SK-N-SH (cell line): ENCODE measurements around the gene CENPP. TPM values are rescaled to one million over a fixed set of nuclear protein-coding genes. Genes with fewer than 3 reads are reported as not detected.

Source experiments
- CTCF ChIA-PET: fragments of 300-600, 350-600 bp; formaldehyde crosslinking; extraction: SDS; loops from one replicate; lab custom pipeline; 2021; lab: Yijun Ruan, JAX
- POLR2A ChIA-PET: fragments of 350-600 bp; sonication (Branson Sonifier 250); formaldehyde crosslinking; extraction: SDS; loops from one replicate; lab custom pipeline; 2020; ENCODE audit warnings: antibody characterized with exemption, inconsistent platforms; lab: Yijun Ruan, JAX
- DNase-seq: peaks from one replicate; pipeline ENCODE4 v3.0.0; 2012
- H2AFZ ChIP-seq: fragments of 200-600 bp; sonication (generic); 2 replicates; pipeline ENCODE4 v1.8.1; 2016; ENCODE audit warnings: antibody characterized with exemption, mild to moderate bottlenecking, low read depth
- H3F3A ChIP-seq: fragments of 200-600 bp; sonication (generic); replicated peaks from 2 replicates; pipeline ENCODE3; 2016; ENCODE audit warnings: antibody characterized with exemption, mild to moderate bottlenecking; ENCODE audit not compliant: insufficient read depth
- H3K27ac ChIP-seq, 2 experiments: fragments of 200-500 bp in 1 of 2; fragments of 200-600 bp in 1 of 2; sonication (Bioruptor generic) in 1 of 2; sonication (generic), shearing (Covaris generic) in 1 of 2; 2 replicates each; pipeline versions ENCODE4 v1.5.1 to v1.6.1; 2014 to 2016; ENCODE audit warnings: low read depth in 2 of 2, inconsistent platforms in 1 of 2, low read length in 1 of 2, mild to moderate bottlenecking in 1 of 2, mixed read lengths in 1 of 2
- H3K27me3 ChIP-seq: fragments of 200-600 bp; sonication (generic), shearing (Covaris generic); 2 replicates; pipeline ENCODE4 v1.6.1; 2016; ENCODE audit warnings: mixed run types; ENCODE audit not compliant: insufficient read depth
- H3K36me3 ChIP-seq, 2 experiments: fragments of 200-500 bp in 1 of 2; fragments of 200-600 bp in 1 of 2; sonication (Bioruptor generic) in 1 of 2; sonication (generic) in 1 of 2; replicated peaks in 1 of 2; 2 replicates each; pipeline versions ENCODE3 to v1.5.1; 2014 to 2016; ENCODE audit warnings: low read length in 1 of 2, mild to moderate bottlenecking in 1 of 2; ENCODE audit not compliant: insufficient read depth in 2 of 2, control insufficient read depth in 1 of 2
- H3K4me1 ChIP-seq, 2 experiments: fragments of 200-500 bp in 1 of 2; fragments of 200-600 bp in 1 of 2; sonication (Bioruptor generic) in 1 of 2; sonication (generic), shearing (Covaris generic) in 1 of 2; 2 replicates each; pipeline versions ENCODE4 v1.5.1 to v1.6.1; 2014 to 2016; ENCODE audit warnings: low read depth in 1 of 2, low read length in 1 of 2, mixed run types in 1 of 2; ENCODE audit not compliant: insufficient read depth in 2 of 2, control insufficient read depth in 1 of 2
- H3K4me2 ChIP-seq: fragments of 200-600 bp; sonication (generic), shearing (Covaris generic); 2 replicates; pipeline ENCODE4 v1.6.1; 2017; ENCODE audit warnings: mixed run types
- H3K4me3 ChIP-seq, 2 experiments: fragments of 200-500 bp in 1 of 2; fragments of 200-600 bp in 1 of 2; sonication (Bioruptor generic) in 1 of 2; sonication (generic), shearing (Covaris generic) in 1 of 2; 2 replicates each; pipeline versions ENCODE4 v1.5.1 to v1.8.1; 2014 to 2016; ENCODE audit warnings: low read depth in 2 of 2, inconsistent platforms in 1 of 2, low read length in 1 of 2, mild to moderate bottlenecking in 1 of 2, mixed read lengths in 1 of 2, moderate library complexity in 1 of 2
- H3K79me2 ChIP-seq: fragments of 200-600 bp; sonication (generic); 2 replicates; pipeline ENCODE4 v1.8.1; 2017; ENCODE audit warnings: mild to moderate bottlenecking; ENCODE audit not compliant: insufficient read depth
- H3K9ac ChIP-seq: fragments of 200-600 bp; sonication (generic); 2 replicates; pipeline ENCODE4 v1.6.1; 2017; ENCODE audit warnings: mixed run types
- H3K9me2 ChIP-seq: fragments of 200-600 bp; sonication (generic); 2 replicates; pipeline ENCODE4 v1.6.1; 2017; ENCODE audit warnings: mixed run types
- H3K9me3 ChIP-seq: fragments of 200-600 bp; sonication (generic); 2 replicates; pipeline ENCODE4 v1.6.1; 2017; ENCODE audit warnings: mixed run types, mild to moderate bottlenecking, moderate library complexity
- H4K20me1 ChIP-seq: fragments of 200-600 bp; sonication (generic); 2 replicates; pipeline ENCODE4 v1.6.1; 2017; ENCODE audit warnings: mild to moderate bottlenecking, mixed run types; ENCODE audit not compliant: insufficient read depth
- ELF1 ChIP-seq: IDR thresholded peaks from 2 replicates; pipeline ENCODE4 v1.4.0; 2012
- EP300 ChIP-seq, 2 experiments: IDR thresholded peaks; 2 replicates each; pipeline versions ENCODE4 v1.4.0 to v1.6.1; 2012; ENCODE audit warnings: borderline replicate concordance in 1 of 2, low read depth in 1 of 2, low read length in 1 of 2
- EZH2phosphoT487 ChIP-seq: fragments of 200-600 bp; sonication (generic); IDR thresholded peaks from 2 replicates; pipeline ENCODE4 v1.6.1; 2017; ENCODE audit warnings: low read depth, mixed run types, mild to moderate bottlenecking, antibody characterized with exemption, moderate library complexity, borderline replicate concordance
- JUND ChIP-seq: IDR thresholded peaks from 2 replicates; pipeline ENCODE4 v1.4.0; 2012
- MAX ChIP-seq: IDR thresholded peaks from 2 replicates; pipeline ENCODE4 v1.4.0; 2012; ENCODE audit warnings: low read depth
- MXI1 ChIP-seq: IDR thresholded peaks from 2 replicates; pipeline ENCODE4 v1.6.1; 2012; ENCODE audit warnings: mild to moderate bottlenecking, low read depth, low read length, improper control_type of control experiment
- RAD21 ChIP-seq: IDR thresholded peaks from 2 replicates; pipeline ENCODE4 v1.6.1; 2012; ENCODE audit warnings: mild to moderate bottlenecking, low read length
- REST ChIP-seq: IDR thresholded peaks from 2 replicates; pipeline ENCODE4 v1.6.1; 2012; ENCODE audit warnings: mild to moderate bottlenecking, low read depth, low read length, moderate library complexity
- SMC3 ChIP-seq: IDR thresholded peaks from 2 replicates; pipeline ENCODE4 v1.6.1; 2012; ENCODE audit warnings: low read depth, low read length, improper control_type of control experiment
- TAF1 ChIP-seq: IDR thresholded peaks from 2 replicates; pipeline ENCODE4 v1.6.1; 2012; ENCODE audit warnings: low read depth, mild to moderate bottlenecking, low read length, moderate library complexity, borderline replicate concordance
- TEAD4 ChIP-seq: IDR thresholded peaks from 2 replicates; pipeline ENCODE4 v1.4.0; 2012; ENCODE audit warnings: mild to moderate bottlenecking, borderline replicate concordance; ENCODE audit not compliant: insufficient read depth
- USF1 ChIP-seq: IDR thresholded peaks from 2 replicates; pipeline ENCODE4 v1.4.0; 2012; ENCODE audit warnings: low read depth, borderline replicate concordance
- USF2 ChIP-seq: fragments of 150-350 bp; IDR thresholded peaks from 2 replicates; pipeline ENCODE4 v1.6.1; 2017; ENCODE audit warnings: antibody characterized with exemption, low read length, low read depth, borderline replicate concordance
- WGBS: methylation state at CpG from one replicate; pipeline ENCODE4 v1.1.6; 2017; ENCODE audit warnings: low lambda C conversion rate; 5-methylcytosine and 5-hydroxymethylcytosine counted together
- polyA plus RNA-seq, 3 experiments: library from polyadenylated mRNA; depleted of rRNA; stranded (reverse); fragments of >200 nt; gene quantifications; 2 replicates each; pipeline ENCODE4 v1.2.3, GENCODE V29; 2012

The CENPP gene
- polyA plus RNA-seq, 1 of the 3 experiments (the other 2 are of a cell fraction): 1.3 TPM

GRCh38 chr9:92484563-92484962, 158.8 kb downstream of the CENPP start (continued):
- TF ChIP-seq MAX (no peak), EP300 (IDR thresholded peaks at IDR 0.05; ENCODE audit: borderline replicate concordance in 1 of 2, low read depth in 1 of 2, low read length in 1 of 2) (no peak), RAD21 (no peak), JUND (no peak), ELF1 (no peak)

- Histone ChIP-seq H3K36me3 (no peaks in the 10 kb centered on the region), H2AFZ (no peak overlapping the region), H3K9me2 (no peaks in the 10 kb centered on the region), H3K27me3 (no peaks in the 10 kb centered on the region), H3K4me2 (no peak overlapping the region), H3K4me3 (no peak overlapping the region), H4K20me1 (no peaks in the 10 kb centered on the region), H3K9ac (no peak overlapping the region), H3K9me3 (no peaks in the 10 kb centered on the region), H3F3A (peaks cover 5% of the 10 kb centered on the region), H3K4me1 (peaks cover 11 to 15% of the 10 kb centered on the region in 2 experiments), H3K79me2 (no peaks in the 10 kb centered on the region), H3K27ac (no peak overlapping the region)
- TF ChIP-seq EP300 (IDR thresholded peaks at IDR 0.05; ENCODE audit: borderline replicate concordance in 1 of 2, low read depth in 1 of 2, low read length in 1 of 2) (no peak), USF1 (no peak), USF2 (no peak), RAD21 (no peak), TEAD4 (no peak), EZH2phosphoT487 (no peak), TAF1 (no peak), SMC3 (no peak), REST (no peak), JUND (no peak), MXI1 (no peak)
- ChIA-PET POLR2A (no interaction called here), CTCF (interaction anchor here (1.2 to 1.6 kb wide), 4 partner anchors 16 to 148 kb away, joined by 3 to 6 read pairs (median 4); no protein-coding TSS in a partner anchor)
- DNase-seq: no peak
- 89% methylated on average over 3 of the region's 3 CpGs for WGBS
These were observed 160.6 kb downstream of the CENPP start for GRCh38 chr9:92486371-92486770.
